OCI-LY1 (cell line): Measurements from ENCODE around the gene MYL12B.

Source experiments
- CTCF ChIP-seq: fragments of 200-600 bp; sonication (generic), shearing (Covaris generic); IDR thresholded peaks from 2 replicates; pipeline ENCODE4 v1.5.1; 2017; ENCODE audit warnings: mild to moderate bottlenecking, antibody characterized with exemption, low read length, moderate library complexity, mixed read lengths
- EZH2 ChIP-seq: fragments of 200-600 bp; sonication (generic), shearing (Covaris generic); IDR thresholded peaks from 2 replicates; pipeline ENCODE4 v1.8.0; 2017; ENCODE audit warnings: borderline replicate concordance, mixed run types, mild to moderate bottlenecking, antibody characterized with exemption, low read length, moderate library complexity, mixed read lengths

- no peak for TF ChIP-seq CTCF
- TF ChIP-seq EZH2: no peak
These were observed 17.6 kb downstream of the MYL12B start for GRCh38 chr18:3279201-3280185.
